HG02763 (cell line): ENCODE results near the gene SLC30A2.
"Not testable (repeated sequence)": the region's sequence is repeated elsewhere in the genome, so short reads cannot be mapped to it uniquely, and the experiment has no call there.

Experiments used
- ATAC-seq: cut with Tn5 transposase; IDR thresholded peaks from one replicate; pipeline ENCODE4 v1.9.1; 2021; ENCODE audit warnings: mild to moderate bottlenecking, moderate library complexity; ENCODE audit not compliant: unreplicated experiment

The SLC30A2 gene, protein sequence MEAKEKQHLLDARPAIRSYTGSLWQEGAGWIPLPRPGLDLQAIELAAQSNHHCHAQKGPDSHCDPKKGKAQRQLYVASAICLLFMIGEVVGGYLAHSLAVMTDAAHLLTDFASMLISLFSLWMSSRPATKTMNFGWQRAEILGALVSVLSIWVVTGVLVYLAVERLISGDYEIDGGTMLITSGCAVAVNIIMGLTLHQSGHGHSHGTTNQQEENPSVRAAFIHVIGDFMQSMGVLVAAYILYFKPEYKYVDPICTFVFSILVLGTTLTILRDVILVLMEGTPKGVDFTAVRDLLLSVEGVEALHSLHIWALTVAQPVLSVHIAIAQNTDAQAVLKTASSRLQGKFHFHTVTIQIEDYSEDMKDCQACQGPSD

DNA sequence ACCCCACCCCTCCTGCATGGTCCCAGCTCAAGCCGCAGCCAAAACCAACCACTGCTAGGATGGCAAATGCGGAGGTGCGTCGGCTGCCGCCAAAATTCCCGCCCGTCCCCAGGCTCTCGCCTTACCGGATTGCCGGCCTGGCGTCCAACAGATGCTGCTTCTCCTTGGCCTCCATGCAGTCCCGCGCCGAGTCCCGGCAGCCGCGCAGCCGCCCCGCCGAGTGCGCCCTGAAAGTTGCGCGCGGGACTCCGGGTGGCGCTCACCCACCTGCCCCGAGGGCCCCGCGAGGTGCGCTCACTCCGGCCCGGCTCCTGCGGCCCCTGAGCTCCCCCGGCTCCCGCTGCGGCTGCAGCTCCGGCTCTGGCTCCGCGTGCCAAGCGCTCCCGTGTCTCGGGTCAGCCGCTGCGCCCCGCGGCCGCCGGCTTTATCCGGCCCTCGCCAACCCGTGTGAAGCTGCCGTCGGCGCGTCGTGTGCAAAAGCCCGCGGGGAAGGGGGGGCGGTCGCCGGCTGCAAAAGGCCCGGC, at the start of gene SLC30A2:
SLC30A2 (minus strand) TSS at position 397 of the 524 bp plus-strand sequence; CDS start at position 175, 222 bp downstream.
- ATAC-seq, result no peak

DNA sequence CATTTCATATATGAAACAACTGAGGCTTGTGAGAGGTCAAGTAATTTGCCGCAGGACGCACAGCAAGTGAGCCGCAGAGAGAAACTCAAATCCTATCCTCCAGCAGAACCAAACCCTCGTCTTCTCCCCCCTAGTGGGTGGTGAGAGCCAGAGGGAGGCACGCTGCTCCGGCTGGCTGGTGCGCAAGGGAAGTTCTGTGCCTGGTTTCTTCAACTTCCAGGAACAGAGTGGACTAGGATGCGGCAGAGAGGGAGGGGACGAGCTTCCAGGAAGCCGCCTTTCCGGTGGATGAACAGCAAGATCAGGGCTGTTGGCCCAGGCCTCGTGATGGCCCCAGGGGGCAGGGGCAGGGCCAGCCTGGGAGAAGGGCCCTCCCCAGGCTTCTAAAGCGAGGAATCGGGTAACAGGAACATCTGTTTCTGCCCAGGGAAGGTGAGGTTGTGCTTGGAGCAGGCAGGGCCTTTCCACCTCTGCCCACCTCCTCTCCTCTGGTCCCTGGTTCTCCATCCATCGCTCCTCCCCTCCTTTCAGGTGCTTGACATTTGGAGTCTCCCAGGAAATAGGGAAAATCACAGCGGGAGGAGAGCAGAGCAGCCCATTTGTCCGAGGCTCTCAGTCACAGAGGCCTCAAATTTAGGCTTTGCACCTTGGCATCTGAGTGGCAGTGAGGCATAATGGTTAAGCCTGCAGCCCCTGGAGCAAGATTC, 48.9 kb upstream of the SLC30A2 start:
- no peak for ATAC-seq

DNA sequence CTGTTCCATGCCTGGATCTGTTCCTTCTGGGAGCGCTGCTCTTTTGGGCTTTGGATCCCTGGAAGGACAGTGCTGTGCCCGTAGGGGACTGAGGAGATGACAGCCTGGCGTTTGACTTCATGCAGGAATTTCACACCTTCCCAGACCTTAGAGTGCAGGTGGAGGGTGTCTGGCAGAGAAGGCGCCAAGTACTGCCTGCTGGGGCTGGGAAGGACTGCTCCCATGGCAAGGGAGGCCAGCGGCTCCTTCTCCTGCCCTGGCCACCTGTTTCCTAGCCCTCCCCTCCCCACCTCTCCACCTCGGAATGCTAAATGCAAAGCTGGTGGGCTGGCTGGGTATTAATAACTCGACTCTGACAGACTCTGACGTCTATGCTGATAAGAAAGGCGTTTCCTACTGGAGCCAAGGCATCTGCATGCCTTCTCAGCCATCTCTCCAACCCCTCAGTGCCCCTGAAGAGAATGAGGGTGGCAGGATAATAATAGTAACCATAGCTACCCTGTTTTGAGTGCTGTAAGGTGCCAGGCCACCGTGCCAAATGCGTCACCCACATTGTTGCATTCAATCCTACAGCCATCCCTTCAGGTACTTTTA, 48.3 kb upstream of the SLC30A2 start:
- ATAC-seq, result no peak

DNA sequence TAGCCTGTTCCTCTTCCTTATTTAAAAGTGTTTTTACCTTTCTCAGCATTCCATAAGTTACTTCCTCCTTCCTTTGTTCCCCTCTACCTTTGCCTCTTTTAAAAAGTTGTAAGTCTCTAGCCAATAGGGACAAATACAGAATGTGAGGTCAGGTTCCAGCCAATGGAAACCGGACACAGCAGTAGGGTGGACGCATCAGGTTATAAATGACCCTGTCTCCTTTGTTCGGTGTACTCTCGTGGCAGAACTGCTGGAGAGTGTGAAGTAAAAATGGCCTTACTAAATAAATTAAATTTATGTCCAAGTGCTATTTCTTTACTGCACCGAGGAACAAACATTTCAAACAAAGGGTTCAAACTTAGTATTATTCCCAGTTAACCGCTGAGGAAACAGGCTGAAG, 47.7 kb upstream of the SLC30A2 start:
- ATAC-seq, result not testable (repeated sequence)

DNA sequence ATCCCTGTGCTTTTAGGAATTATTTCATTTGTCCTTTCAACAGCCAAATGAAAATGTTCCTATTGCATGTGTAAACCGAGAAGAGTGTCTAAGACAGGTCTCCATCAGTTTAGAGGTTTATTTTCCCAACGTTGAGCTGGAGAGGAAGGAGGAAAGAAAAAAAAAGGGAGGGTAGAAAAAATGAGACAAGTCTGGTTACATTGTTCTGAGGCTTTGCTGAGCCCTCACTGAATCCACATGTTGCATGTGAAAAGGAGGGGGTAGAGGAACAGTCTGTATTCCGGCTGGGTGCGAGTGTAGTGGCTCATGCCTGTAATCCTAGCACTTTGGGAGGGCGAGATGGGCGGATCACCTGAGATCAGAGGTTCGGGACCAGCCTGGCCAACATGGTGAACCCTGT, 46.5 kb upstream of the SLC30A2 start:
- ATAC-seq, result no peak

DNA sequence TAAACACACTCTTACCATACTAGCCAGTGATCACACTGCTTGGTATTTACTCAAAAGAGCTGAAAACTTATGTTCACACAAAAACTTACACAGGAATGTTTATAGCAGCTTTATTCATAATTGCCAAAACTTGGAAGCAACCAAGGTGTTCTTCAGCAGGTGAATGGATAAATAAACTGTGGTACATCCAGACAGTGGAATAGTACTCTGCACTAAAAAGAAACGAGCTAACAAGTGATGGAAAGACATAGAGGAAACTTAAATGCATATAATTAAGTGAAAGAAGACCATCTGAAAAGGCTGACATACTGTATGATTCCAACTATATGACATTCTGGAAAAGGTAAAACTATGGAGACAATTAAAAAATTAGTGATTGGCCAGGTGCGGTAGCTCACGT, 45.0 kb upstream of the SLC30A2 start:
- no peak for ATAC-seq

DNA sequence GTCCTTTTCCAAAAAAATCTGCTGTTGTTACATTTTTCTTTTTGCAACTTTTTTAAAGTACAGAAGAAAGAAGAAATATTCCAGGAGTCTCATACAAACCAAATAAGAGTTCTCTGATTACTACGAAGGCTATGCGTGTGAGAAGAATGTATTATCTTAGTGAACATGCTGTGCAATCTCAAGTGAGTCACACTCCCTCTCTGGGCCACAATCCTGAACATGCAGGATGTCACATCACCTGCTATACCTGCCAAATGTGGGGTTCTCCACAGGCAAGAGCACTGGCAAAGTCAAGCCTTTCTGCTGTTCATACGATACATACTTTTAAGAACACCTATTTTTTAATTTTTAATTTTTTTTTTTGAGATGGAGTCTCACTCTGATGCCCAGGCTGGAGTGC, 43.2 kb upstream of the SLC30A2 start:
- ATAC-seq, result no peak

DNA sequence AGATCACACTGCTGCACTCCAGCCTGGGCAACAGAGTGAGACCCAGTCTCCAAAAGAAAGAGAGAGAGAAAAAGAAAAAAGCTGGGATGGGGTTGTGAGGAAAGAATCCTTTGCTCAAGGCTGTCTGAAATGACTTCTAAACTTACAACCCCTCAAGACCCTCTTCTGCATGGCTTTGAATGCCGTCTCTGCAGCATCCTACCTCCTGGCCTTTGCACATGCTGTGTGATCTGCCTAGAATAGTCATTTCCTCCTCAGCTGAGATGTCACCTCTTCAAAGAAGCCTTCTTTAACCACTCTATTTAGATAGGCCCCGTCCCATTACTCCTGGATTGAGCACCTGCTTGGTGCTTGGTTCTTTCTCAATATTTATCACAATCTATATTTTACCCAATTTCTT, 38.9 kb upstream of the SLC30A2 start:
- ATAC-seq, result no peak

DNA sequence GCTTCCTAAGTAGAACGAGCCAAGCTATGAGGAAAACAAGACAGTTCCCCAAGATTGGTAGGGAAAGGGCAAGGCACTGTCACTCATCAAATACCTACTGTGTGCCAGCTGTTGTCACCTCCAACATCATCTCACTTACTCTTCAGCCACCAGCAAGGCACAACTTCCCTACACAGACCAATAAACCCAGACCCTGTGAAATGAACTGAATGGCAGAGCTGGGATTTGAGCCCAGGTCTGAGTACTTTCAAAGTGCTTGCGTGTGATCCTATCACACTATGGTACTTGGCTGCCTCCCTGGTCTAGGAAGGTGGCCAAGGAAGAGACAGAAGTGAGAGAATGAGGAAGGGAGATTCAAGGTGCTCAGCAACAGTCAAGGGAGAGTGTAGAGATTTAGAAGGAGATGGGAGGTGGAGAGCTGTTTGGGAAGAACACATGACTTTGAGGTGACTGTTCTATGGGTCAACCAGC, 38.2 kb upstream of the SLC30A2 start:
- no peak for ATAC-seq

DNA sequence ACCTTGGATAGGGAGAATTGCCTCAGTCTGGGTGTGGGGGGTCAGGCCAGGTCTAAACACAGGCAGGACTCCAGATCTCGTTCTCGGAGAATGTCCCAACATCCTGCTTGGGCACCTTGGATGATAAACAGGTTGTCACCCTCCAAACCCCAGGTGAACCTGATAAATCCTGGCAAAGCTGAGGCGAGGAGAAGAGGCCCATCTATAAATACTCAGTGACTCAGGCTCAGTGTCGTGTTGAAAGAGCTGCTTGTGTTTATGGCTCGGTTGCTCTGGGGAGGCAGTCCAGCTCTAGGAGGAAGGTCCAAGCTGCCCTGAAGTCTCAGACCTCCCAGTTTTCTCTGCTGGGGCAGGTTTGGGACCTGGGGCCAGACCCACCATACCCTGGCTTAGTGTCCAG, 37.3 kb upstream of the SLC30A2 start:
- ATAC-seq, result no peak

DNA sequence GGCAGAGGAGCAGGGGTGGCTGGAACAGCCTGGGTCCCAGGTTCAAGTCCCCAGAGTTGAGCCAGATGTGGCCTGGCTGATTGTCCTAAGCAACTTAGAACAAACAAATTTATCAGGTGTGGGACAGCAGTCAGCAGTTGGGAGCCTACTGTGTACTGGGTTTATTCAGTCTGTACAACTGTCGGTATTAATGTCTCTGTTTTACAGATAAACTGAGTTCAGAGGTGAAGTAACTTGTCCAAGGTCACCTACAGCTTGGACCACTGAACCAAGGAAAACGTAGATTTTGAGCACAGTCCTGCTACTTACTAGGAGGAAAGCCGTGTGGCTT, 36.1 kb upstream of the SLC30A2 start:
- ATAC-seq, result no peak

DNA sequence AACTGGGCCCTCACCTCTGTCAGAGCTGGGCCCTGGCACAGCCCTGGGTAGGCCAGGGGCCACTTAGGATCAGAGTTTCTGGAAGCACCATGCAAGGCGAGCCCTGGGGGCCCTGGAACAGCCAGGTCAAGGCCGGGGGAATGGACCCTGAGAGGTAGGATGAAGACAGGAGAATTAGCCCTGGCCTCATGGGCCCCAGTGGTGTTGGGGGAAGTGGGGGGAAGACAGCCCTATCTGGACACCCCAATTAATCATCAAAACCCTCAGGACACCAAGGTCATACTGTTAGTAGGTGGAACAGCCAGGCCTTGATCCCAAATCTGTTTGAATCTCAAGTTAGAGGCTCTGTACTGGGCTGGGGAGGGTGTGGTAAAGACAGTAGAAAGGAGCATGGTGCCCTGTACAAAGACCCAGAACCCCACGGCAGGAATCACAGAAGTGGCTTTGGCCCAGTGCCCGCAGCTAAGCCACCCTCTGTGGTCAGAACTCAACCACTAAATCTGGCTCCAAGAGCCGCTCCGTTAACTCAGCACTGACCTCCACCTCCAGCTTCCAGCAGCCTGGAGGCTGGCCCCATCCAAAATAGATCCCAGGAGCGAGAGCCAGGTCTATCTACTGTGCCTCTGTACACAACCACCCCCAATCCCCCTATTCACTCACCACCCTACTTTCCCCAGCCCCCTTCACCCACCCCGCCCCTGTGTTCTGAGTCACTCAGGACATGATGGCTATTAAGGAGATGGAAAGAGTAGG, 35.5 kb upstream of the SLC30A2 start:
- ATAC-seq, result no peak

DNA sequence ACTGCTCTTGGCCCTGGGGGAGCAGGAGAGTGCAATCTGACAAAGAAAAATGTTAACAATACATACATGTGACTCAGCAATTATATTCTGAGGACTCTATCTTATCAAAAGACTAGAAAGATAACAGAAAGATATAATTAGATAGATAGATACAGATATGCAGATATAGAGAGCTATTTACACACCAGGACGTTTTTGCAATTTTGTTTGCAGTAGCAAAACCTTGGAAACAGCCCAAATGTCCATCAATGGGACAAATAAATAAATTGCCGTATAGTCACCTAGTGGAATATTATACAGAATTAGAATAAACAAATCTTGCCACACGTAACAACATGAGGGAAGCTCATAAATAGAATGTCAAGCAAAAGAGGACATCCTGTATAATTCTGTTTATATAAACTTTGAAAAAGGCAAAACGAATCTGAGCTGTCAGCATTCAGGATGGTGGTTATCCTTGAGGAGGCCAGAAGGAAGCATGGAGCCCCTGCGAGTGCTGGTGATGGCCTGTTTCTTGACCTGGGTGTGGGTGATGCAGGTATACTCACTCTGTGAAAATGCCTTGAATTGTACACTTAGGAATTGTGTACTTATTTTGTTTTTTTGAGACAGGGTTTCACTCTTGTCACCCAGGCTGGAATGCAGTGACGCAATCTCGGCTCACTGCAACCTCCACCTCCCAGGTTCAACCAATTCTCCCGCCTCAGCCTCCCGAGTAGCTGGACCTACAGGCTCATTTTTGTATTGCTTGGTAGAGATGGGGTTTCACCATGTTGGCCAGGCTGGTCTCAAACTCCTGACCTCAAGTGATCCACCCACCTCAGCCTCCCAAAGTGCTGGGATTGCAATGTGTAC, 34.3 kb upstream of the SLC30A2 start:
- no peak for ATAC-seq

DNA sequence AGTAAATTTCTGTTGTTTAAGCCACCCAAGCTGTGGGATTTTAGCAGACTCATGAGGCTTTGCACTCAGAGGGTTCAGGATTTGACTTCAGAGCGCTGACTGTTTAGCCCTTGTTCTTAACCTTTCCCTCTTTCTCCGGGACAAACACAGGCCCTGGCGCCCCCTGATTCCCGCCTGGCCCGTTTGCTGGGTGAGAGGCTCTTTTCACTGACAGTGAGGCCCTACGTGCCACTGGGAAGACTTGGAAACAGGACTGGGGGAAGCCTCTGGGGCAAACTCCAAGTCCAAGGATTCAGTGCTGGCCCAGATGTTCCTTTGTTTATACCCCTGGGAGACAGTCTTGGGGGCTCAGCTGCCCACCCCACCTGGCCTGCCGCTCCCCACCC, 33.3 kb upstream of the SLC30A2 start:
- ATAC-seq, result no peak

DNA sequence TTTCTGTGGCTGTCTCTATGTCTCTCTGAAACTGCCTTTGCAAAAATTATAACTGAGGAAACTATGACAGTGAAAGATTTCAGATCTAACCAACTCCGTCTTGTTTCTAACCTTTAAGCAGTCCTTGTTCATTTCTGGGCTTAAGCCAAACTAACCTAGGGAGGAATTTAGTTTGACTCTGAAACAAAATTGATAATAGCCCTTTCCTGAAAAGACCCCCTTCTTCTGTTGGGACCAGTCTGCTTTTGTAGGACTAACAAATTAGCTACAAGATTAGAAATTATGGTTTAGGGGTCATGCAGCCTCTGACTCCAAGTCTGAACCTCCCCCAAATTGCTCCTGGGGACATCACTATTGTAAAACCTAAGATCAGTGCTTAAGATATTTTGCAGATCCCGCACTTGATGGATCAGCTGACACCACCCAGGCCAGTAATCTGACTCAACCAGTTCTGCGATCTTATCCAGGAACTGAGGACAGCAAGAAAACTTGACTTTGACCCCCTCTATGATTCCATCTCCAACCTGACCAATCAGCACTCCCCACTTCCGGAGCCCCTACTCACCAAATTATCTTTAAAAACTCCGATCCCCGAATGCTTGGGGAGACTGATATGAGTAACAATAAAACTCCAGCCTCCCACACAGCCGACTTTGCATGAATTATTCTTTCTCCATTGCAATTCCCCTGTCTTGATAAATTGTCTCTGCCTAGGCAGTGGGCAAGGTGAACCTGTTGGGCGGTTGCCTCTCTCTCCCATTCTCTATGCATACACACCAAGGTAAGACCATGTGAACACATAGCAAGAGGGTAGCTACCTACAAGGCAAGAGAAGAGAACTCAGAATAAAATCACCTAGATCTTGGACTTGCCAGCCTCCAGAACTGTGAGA, 32.6 kb upstream of the SLC30A2 start:
- ATAC-seq, result no peak

DNA sequence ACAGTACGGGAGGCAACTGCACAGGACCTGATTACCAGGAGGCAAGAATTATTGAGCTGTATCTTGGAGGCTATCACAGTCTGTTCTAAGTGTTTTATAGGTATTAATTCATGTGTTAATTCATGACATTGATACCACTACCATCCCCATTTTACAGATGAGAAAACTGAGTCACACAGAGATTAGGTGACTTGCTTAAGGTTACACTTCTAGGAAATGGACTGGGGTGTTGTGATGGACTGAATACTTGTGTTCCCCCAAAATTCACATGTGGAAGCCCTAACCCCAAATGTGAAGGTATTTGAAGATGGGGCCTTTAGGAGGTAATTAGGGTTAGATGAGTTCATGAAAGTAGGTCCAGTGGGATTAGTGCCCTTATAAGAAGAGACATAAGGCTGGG, 31.6 kb upstream of the SLC30A2 start:
- ATAC-seq, result no peak

DNA sequence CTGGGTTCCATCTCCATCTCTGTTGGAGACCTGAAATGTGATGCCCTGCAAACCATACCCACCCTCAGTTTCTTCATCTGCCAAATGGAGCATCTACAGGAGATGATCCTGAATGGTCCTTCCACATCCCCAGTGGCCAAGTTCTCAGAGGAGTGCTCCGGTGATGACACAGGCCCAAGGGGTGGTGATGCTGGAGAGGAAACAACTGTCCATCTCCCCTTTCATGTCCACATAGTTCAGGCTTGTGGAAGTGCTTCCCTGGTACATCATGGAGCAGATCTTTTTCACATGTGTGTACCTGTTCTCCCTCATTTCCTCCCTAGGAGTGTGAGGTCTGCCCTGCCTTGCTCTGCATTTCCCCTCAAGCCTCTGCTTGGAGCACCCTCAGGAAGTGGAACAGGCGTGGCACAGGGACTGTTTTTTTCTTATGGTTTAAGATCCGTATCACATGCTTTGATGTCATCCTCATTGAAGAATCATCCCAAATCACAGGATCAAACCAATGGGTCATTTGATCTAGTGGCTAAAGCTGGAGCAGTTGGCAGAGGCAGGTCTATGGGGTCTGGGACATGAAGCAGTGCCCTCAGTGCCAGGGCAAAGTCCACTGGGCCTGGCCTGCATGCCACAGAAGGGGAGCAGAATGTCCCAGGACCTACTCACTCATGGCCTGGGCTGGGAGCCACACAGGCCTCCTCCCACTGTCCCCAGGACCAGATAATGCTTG, 29.7 kb upstream of the SLC30A2 start:
- ATAC-seq, result no peak

DNA sequence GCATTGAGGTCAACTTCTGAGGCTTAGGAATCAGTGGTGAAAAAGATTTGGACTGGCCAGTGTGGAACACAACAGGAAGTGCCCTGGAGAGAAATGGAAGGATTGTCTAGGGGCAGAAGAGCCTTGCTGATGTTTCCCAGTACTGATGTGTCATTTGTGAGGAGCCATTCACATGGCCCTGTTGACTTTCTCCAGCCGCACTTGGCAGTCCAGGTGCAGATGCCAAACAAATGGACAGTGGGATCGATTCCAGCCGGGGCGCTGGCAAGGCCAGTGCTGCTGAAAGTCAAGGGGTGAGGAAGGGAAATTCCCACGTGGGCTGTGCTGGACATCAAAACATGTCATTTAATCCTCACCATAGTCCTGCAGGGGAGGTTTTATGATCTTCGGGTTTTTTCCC, 26.4 kb upstream of the SLC30A2 start:
- ATAC-seq, result no peak

DNA sequence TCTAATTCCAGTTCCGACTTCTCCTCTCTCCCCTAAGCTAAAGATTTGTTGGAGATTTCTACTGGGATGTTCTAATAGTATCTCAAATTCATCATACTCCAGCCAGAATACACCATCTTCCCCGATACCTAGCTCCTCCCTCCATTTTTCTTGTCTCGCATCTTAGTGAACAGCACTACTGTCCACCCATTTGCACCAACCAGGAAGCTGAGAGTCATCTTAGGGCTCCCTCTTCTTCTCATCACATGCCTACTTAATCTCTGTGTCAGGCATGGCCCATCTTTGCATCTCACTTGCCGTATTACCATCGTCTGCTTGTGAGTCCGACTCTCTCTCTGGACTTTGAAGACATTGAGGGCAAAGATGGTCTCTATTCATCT, 25.0 kb upstream of the SLC30A2 start:
- no peak for ATAC-seq
